ENCODE data around the gene KRT25. TPM values are rescaled to one million over a fixed set of nuclear protein-coding genes. Genes with fewer than 3 reads are reported as not detected.

The KRT25 gene
- total and polyA plus RNA-seq, 2 of the 4 experiments (the other 2 are of a cell fraction), result not detected

GRCh38 chr17:40703652-40704051 is 51.5 kb downstream of the KRT25 start, which contains the start of gene KRT24:
KRT24 (minus strand) TSS chr17:40703752; CDS start chr17:40703693, 59 bp downstream.
- H2AFZ ChIP-seq (replicated peaks; ENCODE audit: low read length, poor library complexity), result peak within 1 kb of the TSS; percentile 53
- TF ChIP-seq ELK1 (IDR thresholded peaks at IDR 0.05; ENCODE audit: borderline replicate concordance, low read depth, low read length) (no peak), BHLHE40 (IDR thresholded peaks at IDR 0.05; ENCODE audit: low read depth, low read length) (no peak), USF2 (IDR thresholded peaks at IDR 0.05; ENCODE audit: low read depth, low read length) (no peak), POLR2A (IDR thresholded peaks at IDR 0.05; ENCODE audit: low read depth, low read length) (no peak), CTCF (conservative IDR thresholded peaks at IDR 0.05; ENCODE audit: low read depth, low read length) (no peak), MAFK (IDR thresholded peaks at IDR 0.05; ENCODE audit: low read depth, low read length) (no peak), RFX5 (IDR thresholded peaks at IDR 0.05; ENCODE audit: low read depth, low read length) (no peak), SMC3 (IDR thresholded peaks at IDR 0.05; ENCODE audit: low read depth, low read length) (no peak), CHD1 (IDR thresholded peaks at IDR 0.05; ENCODE audit: low read depth, low read length) (no peak), CEBPB (IDR thresholded peaks at IDR 0.05; ENCODE audit: low read depth, low read length) (no peak), RAD21 (IDR thresholded peaks at IDR 0.05; ENCODE audit: low read length) (no peak), NFE2L2 (IDR thresholded peaks at IDR 0.05; ENCODE audit: low read depth, low read length) (no peak), FOS (IDR thresholded peaks at IDR 0.05; ENCODE audit: low read depth, low read length) (no peak)
- H2AK9ac ChIP-seq (replicated peaks; ENCODE audit: low read depth, low read length, poor library complexity), result no peak within 1 kb of the TSS
- H4K5ac ChIP-seq (ENCODE audit: low read depth, low read length), result no peak within 1 kb of the TSS
- H2BK5ac ChIP-seq (ENCODE audit: low read depth, low read length, poor library complexity, severe bottlenecking), result no peak within 1 kb of the TSS
- no peaks in the 10 kb centered on the region for H3K79me1 ChIP-seq (ENCODE audit: low read depth in 1 of 2, low read length in 2 of 2)
- no peaks in the 10 kb centered on the region for H3K9me1 ChIP-seq (ENCODE audit: insufficient read depth, low read length)
- H3K14ac ChIP-seq (replicated peaks; ENCODE audit: low read depth, low read length), result no peak within 1 kb of the TSS
- H3K18ac ChIP-seq (ENCODE audit: low read depth, low read length), result no peak within 1 kb of the TSS
- peaks cover 41% of the 10 kb centered on the region for H3K27me3 ChIP-seq (ENCODE audit: control insufficient read depth, insufficient read depth, low read length)
- no peaks in the 10 kb centered on the region for H3K36me3 ChIP-seq (ENCODE audit: control insufficient read depth, insufficient read depth, low read length)
- no CpG with 5 or more reads among the region's 7 CpGs for WGBS, 2 experiments (ENCODE audit: extremely low coverage in 2 of 2, insufficient read length in 1 of 2)
- no peak for ATAC-seq (ENCODE audit: low read depth)
- CTCF ChIA-PET, result no interaction called here
- dilution Hi-C loops (cut with HindIII; ENCODE audit: low sequenced_read_pairs, unreplicated experiment), result no loop called here
- no peak within 1 kb of the TSS for H3K4ac ChIP-seq (ENCODE audit: low read depth, low read length)
- no peaks in the 10 kb centered on the region for H4K20me1 ChIP-seq (ENCODE audit: insufficient read depth, low read length)
- H2BK120ac ChIP-seq (ENCODE audit: low read depth, low read length), result no peak within 1 kb of the TSS
- intact Hi-C loops (cut with micrococcal nuclease), result loop anchor here (10.0 kb wide), 1 partner anchor 51 kb away; the partner anchor contains the start of gene KRT25
- no peak within 1 kb of the TSS for H3K56ac ChIP-seq (ENCODE audit: extremely low read depth, insufficient read depth, low read length)
- no peak within 1 kb of the TSS for H3K27ac ChIP-seq (ENCODE audit: insufficient read depth, low read length)
- in situ Hi-C loops (cut with MboI; ENCODE audit: low sequenced_read_pairs), result no loop called here
- no TSS peak for BruUV-seq (replicated peaks)
- H3K9me3 ChIP-seq (ENCODE audit: control insufficient read depth, insufficient read depth, low read length), result no peaks in the 10 kb centered on the region; the same call in 1 of the 2 replicates
- POLR2A ChIA-PET (ENCODE audit: unreplicated experiment), result no interaction called here
- DNase-seq, result no peak
- no peak within 1 kb of the TSS for H2AK5ac ChIP-seq (ENCODE audit: low read depth, low read length)
- H4K91ac ChIP-seq (ENCODE audit: insufficient read depth, low read depth, low read length), result no peak within 1 kb of the TSS
- H3K9ac ChIP-seq (ENCODE audit: low read depth, low read length), result no peak within 1 kb of the TSS
- no peak within 1 kb of the TSS for H4K8ac ChIP-seq (ENCODE audit: low read depth in 2 of 2, low read length in 2 of 2)
- no peak within 1 kb of the TSS for H2BK15ac ChIP-seq (ENCODE audit: low read depth, low read length)
- no peak within 1 kb of the TSS for H3K23ac ChIP-seq (ENCODE audit: low read depth, low read length)
- no peak within 1 kb of the TSS for H3K4me2 ChIP-seq (ENCODE audit: low read depth, low read length)
- no peak within 1 kb of the TSS for H2BK20ac ChIP-seq (ENCODE audit: low read depth, low read length)
- H3K4me1 ChIP-seq (ENCODE audit: control insufficient read depth, insufficient read depth, low read length), result no peaks in the 10 kb centered on the region
- no peak within 1 kb of the TSS for H3K4me3 ChIP-seq (ENCODE audit: insufficient read depth, low read depth, low read length)
